Gastroesophageal sphincter (tissue), 4 donors: Measurements from ENCODE around the gene TADA2B. TPM values are rescaled to one million over a fixed set of nuclear protein-coding genes. Genes with fewer than 3 reads are reported as not detected.

Experiments used
- ATAC-seq: fragments of 150-250 bp; one replicate; pipeline ENCODE4 v1.9.1; 2016; ENCODE audit warnings: mild to moderate bottlenecking, moderate library complexity
- H3K27ac ChIP-seq, 4 donors: fragments of 200-600 bp; sonication (generic) in 3 of 4; 1 replicate in 3 of 4; 2 replicates in 1 of 4; pipeline ENCODE4 v1.5.1; 2016 to 2019
- H3K27me3 ChIP-seq: fragments of 200-600 bp; sonication (generic); one replicate; pipeline ENCODE4 v1.5.1; 2019
- H3K36me3 ChIP-seq, 2 donors: fragments of 200-600 bp; sonication (generic); one replicate each; pipeline ENCODE4 v1.5.1; 2019; ENCODE audit warnings: control low read depth in 1 of 2
- H3K4me1 ChIP-seq, 3 donors: fragments of 200-600 bp; sonication (generic); 1 replicate in 2 of 3; 2 replicates in 1 of 3; pipeline ENCODE4 v1.5.1; 2016 to 2019; ENCODE audit warnings: control low read depth in 2 of 3
- H3K4me3 ChIP-seq, 2 donors: fragments of 200-600 bp; sonication (generic); one replicate each; pipeline ENCODE4 v1.5.1; 2019; ENCODE audit warnings: mild to moderate bottlenecking in 1 of 2, moderate library complexity in 1 of 2
- H3K9me3 ChIP-seq, 3 donors: fragments of 200-600 bp; sonication (generic); one replicate each; pipeline ENCODE4 v1.5.1; 2017 to 2019; ENCODE audit warnings: control low read depth in 2 of 3
- EP300 ChIP-seq: sonication (generic); formaldehyde crosslinking; IDR thresholded peaks from one replicate; pipeline ENCODE4 v1.6.1; 2017; ENCODE audit warnings: antibody characterized with exemption, mild to moderate bottlenecking
- POLR2A ChIP-seq, 2 donors: fragments of 450-650 bp; IDR thresholded peaks; one replicate each; pipeline ENCODE4 v1.6.1; 2017; ENCODE audit warnings: antibody characterized with exemption in 2 of 2, mild to moderate bottlenecking in 2 of 2, moderate library complexity in 1 of 2
- POLR2AphosphoS5 ChIP-seq: sonication (generic); formaldehyde crosslinking; IDR thresholded peaks from one replicate; pipeline ENCODE4 v1.6.1; 2017; ENCODE audit warnings: antibody characterized with exemption
- WGBS, 2 donors: methylation state at CpG; one replicate each; pipeline ENCODE4 v1.1.5; 2018; ENCODE audit warnings: low coverage in 1 of 2; 5-methylcytosine and 5-hydroxymethylcytosine counted together
- total RNA-seq, 4 donors: library from RNA; depleted of rRNA; stranded (reverse); fragments of >200 nt; gene quantifications; one replicate each; pipeline ENCODE4 v1.1.0, GENCODE V29; 2016
- TF ChIP-seq, protein P1 (sequence below), 4 experiments: fragments of 200-600 bp in 2 of 4; fragments of 450-650 bp in 2 of 4; sonication (generic) in 1 of 4; IDR thresholded peaks; one replicate each; pipeline ENCODE4 v1.5.1; 2017 to 2019; ENCODE audit warnings: antibody characterized with exemption in 4 of 4, mild to moderate bottlenecking in 2 of 4, moderate library complexity in 2 of 4

TADA2B gene
- total RNA-seq, 4 donors from 2014 or later: 20.5 to 37.3 (median 28.1) TPM

DNA sequence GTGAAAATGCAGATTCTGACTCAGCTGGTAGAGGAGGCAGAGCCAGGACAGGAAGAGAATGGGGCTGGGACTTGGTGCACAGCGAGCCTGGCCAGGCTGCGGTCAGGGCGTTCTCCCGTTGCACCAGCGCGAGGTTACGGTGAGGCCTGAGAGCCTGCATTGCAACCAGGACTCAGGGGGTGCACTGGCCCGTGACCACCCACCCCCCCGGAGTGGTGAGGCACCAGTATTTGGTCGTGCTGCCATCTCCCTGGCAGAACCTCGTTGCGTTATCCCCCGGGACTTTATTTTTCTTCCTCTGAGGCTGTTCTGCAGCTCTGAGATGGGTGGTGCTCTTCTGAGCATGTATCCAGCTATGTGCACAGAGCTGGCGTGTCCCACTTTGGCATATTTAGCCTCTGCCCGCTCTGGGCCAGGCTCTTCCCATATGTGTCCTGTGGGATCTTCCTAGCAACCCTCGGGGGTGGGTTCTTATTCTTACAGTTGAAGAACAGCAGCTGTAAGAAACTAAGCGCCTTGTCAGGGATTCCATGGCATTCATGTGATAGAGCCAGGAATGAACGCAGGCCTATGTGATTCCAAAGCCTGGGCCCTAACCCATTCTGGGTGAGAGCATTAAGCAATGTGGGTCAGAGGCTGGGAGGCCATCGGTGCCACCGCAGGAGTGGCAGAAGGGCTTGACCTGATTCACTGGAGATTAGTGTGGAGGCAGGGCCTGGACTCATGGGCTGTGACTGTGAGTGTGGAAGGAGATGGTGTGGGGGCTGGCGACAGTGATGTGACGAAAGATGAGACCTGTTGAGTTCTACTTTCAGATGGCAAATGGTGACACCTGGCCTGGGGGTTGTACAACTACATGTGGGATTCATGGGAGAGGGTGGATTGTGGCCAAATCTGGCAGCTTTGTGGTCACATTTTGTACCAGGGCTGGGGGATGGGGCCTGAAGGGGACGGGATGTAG, 3.1 kb downstream of the TADA2B start:
- Histone ChIP-seq H3K27me3 (no peaks in the 10 kb centered on the region), H3K27ac (no peak overlapping the region), H3K4me3 (no peak overlapping the region), H3K4me1 (peaks cover 0 to 73% (median 32%) of the 10 kb centered on the region in 3 donors), H3K36me3 (peaks cover 0 to 7% of the 10 kb centered on the region in 2 donors), H3K9me3 (no peaks in the 10 kb centered on the region)
- no peak for ATAC-seq
- TF ChIP-seq EP300 (no peak), POLR2AphosphoS5 (no peak), POLR2A (IDR thresholded peaks at IDR 0.05) (no peak)
- TF ChIP-seq, protein P1, sequence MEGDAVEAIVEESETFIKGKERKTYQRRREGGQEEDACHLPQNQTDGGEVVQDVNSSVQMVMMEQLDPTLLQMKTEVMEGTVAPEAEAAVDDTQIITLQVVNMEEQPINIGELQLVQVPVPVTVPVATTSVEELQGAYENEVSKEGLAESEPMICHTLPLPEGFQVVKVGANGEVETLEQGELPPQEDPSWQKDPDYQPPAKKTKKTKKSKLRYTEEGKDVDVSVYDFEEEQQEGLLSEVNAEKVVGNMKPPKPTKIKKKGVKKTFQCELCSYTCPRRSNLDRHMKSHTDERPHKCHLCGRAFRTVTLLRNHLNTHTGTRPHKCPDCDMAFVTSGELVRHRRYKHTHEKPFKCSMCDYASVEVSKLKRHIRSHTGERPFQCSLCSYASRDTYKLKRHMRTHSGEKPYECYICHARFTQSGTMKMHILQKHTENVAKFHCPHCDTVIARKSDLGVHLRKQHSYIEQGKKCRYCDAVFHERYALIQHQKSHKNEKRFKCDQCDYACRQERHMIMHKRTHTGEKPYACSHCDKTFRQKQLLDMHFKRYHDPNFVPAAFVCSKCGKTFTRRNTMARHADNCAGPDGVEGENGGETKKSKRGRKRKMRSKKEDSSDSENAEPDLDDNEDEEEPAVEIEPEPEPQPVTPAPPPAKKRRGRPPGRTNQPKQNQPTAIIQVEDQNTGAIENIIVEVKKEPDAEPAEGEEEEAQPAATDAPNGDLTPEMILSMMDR (IDR thresholded peaks at IDR 0.05): no peak
- 86 to 92% methylated on average over 5 to 11 of the region's 23 CpGs for WGBS, 2 donors

DNA sequence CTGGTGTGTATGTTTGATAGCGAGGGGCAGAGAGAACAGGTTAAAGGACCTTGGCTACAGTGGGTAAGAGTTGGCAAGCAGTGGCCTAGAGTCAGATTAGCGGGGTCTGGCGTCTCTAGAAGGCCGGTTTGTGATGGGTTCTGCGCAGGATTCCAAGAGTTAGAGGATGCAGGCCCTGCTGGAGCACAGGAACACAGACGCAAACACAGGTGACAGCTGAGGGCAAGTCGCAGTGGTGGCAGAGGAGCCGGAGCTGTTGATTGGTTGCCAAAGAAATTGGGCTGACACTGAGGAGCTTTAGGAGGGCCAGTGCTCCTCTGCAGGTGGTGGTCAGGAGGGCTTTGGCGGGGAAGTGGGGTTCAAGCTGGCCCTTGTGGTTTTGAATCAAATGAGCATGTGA, 3.8 kb downstream of the TADA2B start:
- peaks cover 0 to 72% (median 26%) of the 10 kb centered on the region in 3 donors for H3K4me1 ChIP-seq

DNA sequence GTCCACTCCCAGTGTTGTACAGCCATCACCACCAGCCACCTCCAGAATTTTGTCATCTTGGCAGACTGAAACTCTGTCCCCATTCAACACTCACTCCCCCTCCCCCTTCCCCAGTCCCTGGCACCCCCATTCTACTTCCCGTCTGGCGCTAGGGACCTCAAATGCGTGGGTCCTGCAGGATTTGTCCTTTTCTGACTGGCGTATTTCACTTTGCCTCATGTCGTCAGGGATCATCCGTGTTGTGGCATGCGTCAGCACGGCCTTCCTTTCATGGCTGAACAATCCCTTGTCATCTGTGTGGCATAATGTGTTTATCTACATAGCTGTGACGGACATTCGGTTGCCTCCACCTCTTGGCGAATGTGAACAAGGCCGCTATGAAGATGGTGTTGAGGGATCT, 5.5 kb downstream of the TADA2B start:
- H3K36me3 ChIP-seq: peaks cover 0 to 17% of the 10 kb centered on the region in 2 donors
- no peak overlapping the region for H3K27ac ChIP-seq
- H3K9me3 ChIP-seq: no peaks in the 10 kb centered on the region
- TF ChIP-seq EP300 (no peak), POLR2AphosphoS5 (no peak), POLR2A (IDR thresholded peaks at IDR 0.05) (no peak)
- TF ChIP-seq, protein P1 (IDR thresholded peaks at IDR 0.05): no peak
- WGBS, 2 donors: 87 to 99% methylated on average over 8 to 10 of the region's 12 CpGs
- H3K27me3 ChIP-seq: no peaks in the 10 kb centered on the region
- H3K4me3 ChIP-seq: no peak overlapping the region
- H3K4me1 ChIP-seq: peaks cover 0 to 83% (median 24%) of the 10 kb centered on the region in 3 donors
- no peak for ATAC-seq

More for the DNA sequence above, 3.8 kb downstream of the TADA2B start:
- TF ChIP-seq, protein P1 (IDR thresholded peaks at IDR 0.05): no peak
- TF ChIP-seq POLR2A (IDR thresholded peaks at IDR 0.05) (no peak), POLR2AphosphoS5 (no peak), EP300 (no peak)
- Histone ChIP-seq H3K9me3 (no peaks in the 10 kb centered on the region), H3K27ac (no peak overlapping the region), H3K4me3 (no peak overlapping the region), H3K36me3 (peaks cover 0 to 9% of the 10 kb centered on the region in 2 donors), H3K27me3 (no peaks in the 10 kb centered on the region)
- no peak for ATAC-seq
- 89% methylated on average over 9 of the region's 9 CpGs; no CpG with 5 or more reads in 1 of the 2 donors for WGBS, 2 donors

DNA sequence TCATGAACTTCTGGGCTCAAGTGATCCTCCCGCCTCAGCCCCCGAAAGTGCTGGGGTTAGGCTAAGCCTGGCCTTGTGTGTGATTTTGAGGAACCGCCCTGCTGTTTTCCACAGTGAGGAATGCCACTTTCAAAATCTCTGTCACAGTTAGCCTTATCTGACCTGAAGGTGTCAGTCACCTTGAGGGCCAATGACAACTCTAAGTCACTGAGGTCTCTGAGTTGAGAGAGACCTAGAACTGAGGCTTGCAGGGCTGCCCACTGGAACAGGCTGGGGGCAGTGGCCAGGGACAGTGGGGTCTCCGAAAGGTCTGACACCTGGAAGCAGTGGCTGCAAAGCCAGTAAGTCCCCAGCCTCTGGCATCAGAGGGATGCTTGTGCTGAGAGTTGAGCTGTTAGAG, 6.1 kb downstream of the TADA2B start:
- Histone ChIP-seq H3K36me3 (peaks cover 0 to 24% of the 10 kb centered on the region in 2 donors), H3K4me1 (peaks cover 0 to 80% (median 24%) of the 10 kb centered on the region in 3 donors), H3K9me3 (no peaks in the 10 kb centered on the region), H3K4me3 (no peak overlapping the region), H3K27ac (no peak overlapping the region), H3K27me3 (no peaks in the 10 kb centered on the region)
- TF ChIP-seq POLR2AphosphoS5 (no peak), POLR2A (IDR thresholded peaks at IDR 0.05) (no peak), EP300 (no peak)
- TF ChIP-seq, protein P1 (IDR thresholded peaks at IDR 0.05): no peak
- no peak for ATAC-seq
- 100% methylated on average over 1 of the region's 4 CpGs; no CpG with 5 or more reads in 1 of the 2 donors for WGBS, 2 donors
